ENCODE measurements around the gene PDZD2.
"Not testable (repeated sequence)": the region's sequence is repeated elsewhere in the genome, so short reads cannot be mapped to it uniquely, and the experiment has no call there.

The PDZD2 gene

DNA sequence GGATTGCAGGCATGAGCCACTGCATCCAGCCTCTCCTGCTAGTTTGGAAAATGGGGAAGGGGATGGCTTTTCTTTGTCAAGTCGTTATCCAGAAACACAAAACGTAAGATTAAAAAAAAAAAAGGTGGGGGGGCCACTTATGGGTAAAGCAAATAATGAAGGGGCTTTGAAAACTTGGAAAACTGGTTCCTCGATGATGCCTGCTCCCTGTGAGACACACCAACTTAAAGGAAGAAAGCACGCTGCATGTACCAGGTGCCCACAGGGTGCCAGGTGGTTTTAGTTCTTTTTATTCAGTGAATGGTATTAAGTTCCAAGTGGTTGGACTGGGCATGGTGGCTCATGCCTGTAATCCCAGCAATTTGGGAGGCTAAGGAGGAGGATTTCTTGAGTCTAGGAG, 365.1 kb downstream of the PDZD2 start:
- Histone ChIP-seq H3K4me3 (ENCODE audit: severe bottlenecking) (no peak overlapping the region), H3K4me1 (ENCODE audit: insufficient read depth, poor library complexity, severe bottlenecking) (no peaks in the 10 kb centered on the region), H3K36me3 (ENCODE audit: low read depth) (no peaks in the 10 kb centered on the region), H3K9me3 (ENCODE audit: severe bottlenecking) (no peaks in the 10 kb centered on the region), H3K27ac (ENCODE audit: poor library complexity, severe bottlenecking) (no peak overlapping the region), H3K27me3 (ENCODE audit: insufficient read depth, poor library complexity, severe bottlenecking) (no peaks in the 10 kb centered on the region)
- DNase-seq (ENCODE audit: low spot score), result no peak
- no peak for ATAC-seq (ENCODE audit: low read depth)
- no peak for TF ChIP-seq CTCF (IDR thresholded peaks at IDR 0.05; ENCODE audit: poor library complexity, severe bottlenecking)

DNA sequence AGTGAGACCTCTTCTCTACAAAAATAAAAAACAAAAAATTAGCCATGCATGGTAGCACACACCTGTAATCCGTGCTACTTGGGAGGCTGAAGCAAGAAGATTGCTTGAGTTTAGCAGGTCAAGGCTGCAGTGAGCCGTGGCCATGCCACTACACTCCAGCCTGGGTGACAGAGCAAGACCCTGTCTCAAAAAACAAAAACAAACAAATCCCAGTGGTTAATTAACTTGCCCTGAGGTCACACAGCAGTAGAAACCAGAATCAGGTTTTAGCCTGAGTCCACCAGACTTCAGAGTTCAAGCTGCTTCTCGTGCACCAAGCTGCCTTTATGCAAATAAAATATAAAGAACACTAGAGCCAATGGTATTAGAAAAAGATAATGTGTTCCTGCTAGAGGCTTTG, 365.5 kb downstream of the PDZD2 start:
- no peaks in the 10 kb centered on the region for H3K27me3 ChIP-seq (ENCODE audit: insufficient read depth, poor library complexity, severe bottlenecking)
- no peaks in the 10 kb centered on the region for H3K4me1 ChIP-seq (ENCODE audit: insufficient read depth, poor library complexity, severe bottlenecking)
- H3K9me3 ChIP-seq (ENCODE audit: severe bottlenecking), result no peaks in the 10 kb centered on the region
- ATAC-seq (ENCODE audit: low read depth) (no peak), DNase-seq (ENCODE audit: low spot score) (no peak)
- no peak overlapping the region for H3K4me3 ChIP-seq (ENCODE audit: severe bottlenecking)
- no peak overlapping the region for H3K27ac ChIP-seq (ENCODE audit: poor library complexity, severe bottlenecking)
- no peak for TF ChIP-seq CTCF (IDR thresholded peaks at IDR 0.05; ENCODE audit: poor library complexity, severe bottlenecking)
- no peaks in the 10 kb centered on the region for H3K36me3 ChIP-seq (ENCODE audit: low read depth)

DNA sequence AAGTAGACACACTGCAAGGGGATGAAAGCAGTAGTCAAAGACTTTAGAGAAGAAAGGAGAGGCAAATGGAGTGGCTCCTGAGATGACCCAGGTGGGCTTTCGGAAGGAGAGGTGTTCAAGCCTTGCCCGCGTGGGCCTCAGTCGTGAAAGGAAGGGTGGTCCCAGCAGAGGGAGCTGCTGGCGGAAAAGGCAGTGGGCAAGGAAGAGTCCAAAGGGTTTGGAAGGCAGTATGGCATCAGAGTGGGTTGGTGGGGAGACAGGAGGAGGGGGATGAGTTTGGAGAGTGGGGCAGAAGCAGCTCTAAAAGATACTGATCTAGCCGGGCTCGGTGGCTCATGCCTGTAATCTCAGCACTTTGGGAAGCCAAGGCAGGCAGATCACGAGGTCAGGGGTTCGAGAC, 369.8 kb downstream of the PDZD2 start:
- Histone ChIP-seq H3K36me3 (ENCODE audit: low read depth) (no peaks in the 10 kb centered on the region), H3K27me3 (ENCODE audit: insufficient read depth, poor library complexity, severe bottlenecking) (no peaks in the 10 kb centered on the region), H3K9me3 (ENCODE audit: severe bottlenecking) (no peaks in the 10 kb centered on the region), H3K4me3 (ENCODE audit: severe bottlenecking) (no peak overlapping the region), H3K27ac (ENCODE audit: poor library complexity, severe bottlenecking) (no peak overlapping the region), H3K4me1 (ENCODE audit: insufficient read depth, poor library complexity, severe bottlenecking) (no peaks in the 10 kb centered on the region)
- no peak for DNase-seq (ENCODE audit: low spot score)
- no peak for ATAC-seq (ENCODE audit: low read depth)
- TF ChIP-seq CTCF (IDR thresholded peaks at IDR 0.05; ENCODE audit: poor library complexity, severe bottlenecking), result no peak

DNA sequence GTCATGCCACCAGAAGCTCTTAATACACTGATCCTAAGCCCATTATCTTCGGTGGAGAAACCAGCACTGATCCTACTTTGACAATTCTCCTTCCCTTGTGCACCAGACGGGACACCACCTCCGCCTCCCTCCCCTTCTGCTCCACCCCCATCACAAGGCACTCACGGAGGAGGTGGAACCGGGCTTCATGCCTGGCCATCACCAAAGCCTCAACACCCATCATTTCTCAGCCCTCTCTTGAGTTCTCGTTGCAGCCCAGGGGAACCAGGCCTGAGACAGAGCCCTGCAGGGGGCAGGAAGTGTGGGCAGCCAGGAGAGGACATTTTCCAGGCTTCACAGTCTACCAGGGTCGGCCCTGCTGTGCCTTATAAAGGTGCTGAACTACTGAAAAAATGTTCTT, 374.7 kb downstream of the PDZD2 start:
- H3K4me3 ChIP-seq (ENCODE audit: severe bottlenecking), result no peak overlapping the region
- ATAC-seq (ENCODE audit: low read depth) (no peak), DNase-seq (ENCODE audit: low spot score) (no peak)
- H3K36me3 ChIP-seq (ENCODE audit: low read depth), result no peaks in the 10 kb centered on the region
- H3K27ac ChIP-seq (ENCODE audit: poor library complexity, severe bottlenecking), result no peak overlapping the region
- H3K4me1 ChIP-seq (ENCODE audit: insufficient read depth, poor library complexity, severe bottlenecking), result peaks cover 5% of the 10 kb centered on the region
- H3K27me3 ChIP-seq (ENCODE audit: insufficient read depth, poor library complexity, severe bottlenecking), result no peaks in the 10 kb centered on the region
- no peaks in the 10 kb centered on the region for H3K9me3 ChIP-seq (ENCODE audit: severe bottlenecking)
- no peak for TF ChIP-seq CTCF (IDR thresholded peaks at IDR 0.05; ENCODE audit: poor library complexity, severe bottlenecking)

GRCh38 chr5:32014096-32014745, 375.3 kb downstream of the PDZD2 start:
- Histone ChIP-seq H3K4me3 (ENCODE audit: severe bottlenecking) (no peak overlapping the region), H3K4me1 (ENCODE audit: insufficient read depth, poor library complexity, severe bottlenecking) (peaks cover 5% of the 10 kb centered on the region)
- no peak for ATAC-seq (ENCODE audit: low read depth)

DNA sequence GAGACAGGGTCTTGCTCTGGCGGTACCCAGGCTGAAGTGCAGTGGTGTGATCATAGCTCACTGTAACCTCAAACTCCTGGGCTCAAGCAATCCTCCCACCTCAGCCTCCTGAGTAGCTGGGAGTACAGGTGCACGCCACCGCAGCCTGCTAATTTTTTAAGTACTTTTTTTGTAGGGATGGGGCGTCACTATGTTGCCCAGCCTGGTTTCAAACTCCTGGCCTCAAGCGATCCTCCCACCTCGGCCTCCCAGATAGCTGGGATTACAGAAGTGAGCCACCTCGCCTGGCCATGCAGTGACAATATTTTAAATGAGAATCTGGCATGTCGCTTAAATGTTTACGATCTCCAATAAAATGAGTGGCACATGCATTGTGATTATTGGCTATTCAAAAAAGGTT, 376.3 kb downstream of the PDZD2 start:
- not testable (repeated sequence) for H3K27me3 ChIP-seq (ENCODE audit: insufficient read depth, poor library complexity, severe bottlenecking); H3K9me3 ChIP-seq (ENCODE audit: severe bottlenecking); ATAC-seq (ENCODE audit: low read depth); H3K36me3 ChIP-seq (ENCODE audit: low read depth); H3K4me3 ChIP-seq (ENCODE audit: severe bottlenecking); H3K4me1 ChIP-seq (ENCODE audit: insufficient read depth, poor library complexity, severe bottlenecking); H3K27ac ChIP-seq (ENCODE audit: poor library complexity, severe bottlenecking); DNase-seq (ENCODE audit: low spot score)

More at GRCh38 chr5:32014096-32014745, 375.3 kb downstream of the PDZD2 start:
- no peak for TF ChIP-seq CTCF (IDR thresholded peaks at IDR 0.05; ENCODE audit: poor library complexity, severe bottlenecking)
- Histone ChIP-seq H3K27ac (ENCODE audit: poor library complexity, severe bottlenecking) (no peak overlapping the region), H3K36me3 (ENCODE audit: low read depth) (no peaks in the 10 kb centered on the region), H3K9me3 (ENCODE audit: severe bottlenecking) (no peaks in the 10 kb centered on the region), H3K27me3 (ENCODE audit: insufficient read depth, poor library complexity, severe bottlenecking) (no peaks in the 10 kb centered on the region)
- no peak for DNase-seq (ENCODE audit: low spot score)

Data from RWPE2 (cell line).